D721Med (cell line): Measurements from ENCODE around the gene ZBTB1.
A peak's percentile ranks its signal among the peaks of the same experiment; 100 is the strongest.

Experiments
- DNase-seq: peaks from one replicate; pipeline ENCODE4 v3.0.0; 2011; ENCODE audit warnings: low spot score; ENCODE audit not compliant: insufficient read length
- FAIRE-seq: peaks from 2 replicates; lab custom pipeline; 2011; peaks lifted over from hg19 to GRCh38; lab: Jason Lieb, UNC
- CTCF ChIP-seq: IDR thresholded peaks from 2 replicates; pipeline ENCODE4 v1.5.1; 2012; ENCODE audit warnings: mild to moderate bottlenecking, control low read depth; ENCODE audit not compliant: insufficient read depth; ENCODE audit errors: missing control alignments

ZBTB1 gene

GRCh38 chr14:64465191-64465822 lies 39.3 kb upstream of the ZBTB1 start, which contains the start of gene AKAP5:
TSS of gene AKAP5 (plus strand) at chr14:64465499. CDS start at chr14:64468395, 2,896 bp downstream.
- peak; percentile 6 for TF ChIP-seq CTCF
- DNase-seq (peak; percentile 52), FAIRE-seq (no peak)

GRCh38 chr14:64465831-64466554 lies 38.6 kb upstream of the ZBTB1 start:
- FAIRE-seq (peak; percentile 38), DNase-seq (no peak)
- no peak for TF ChIP-seq CTCF

GRCh38 chr14:64467101-64467500 lies 37.5 kb upstream of the ZBTB1 start:
- no peak for DNase-seq
- TF ChIP-seq CTCF = no peak
- peak; percentile 41 for FAIRE-seq

- TF ChIP-seq CTCF = no peak
- peak; percentile 88 for FAIRE-seq
- DNase-seq = no peak
These were observed 37.0 kb upstream of the ZBTB1 start for GRCh38 chr14:64467566-64467965.

GRCh38 chr14:64468451-64468850 lies 36.1 kb upstream of the ZBTB1 start:
- TF ChIP-seq CTCF = no peak
- DNase-seq (no peak), FAIRE-seq (no peak)

GRCh38 chr14:64474041-64474440 lies 30.5 kb upstream of the ZBTB1 start:
- no peak for TF ChIP-seq CTCF
- FAIRE-seq = no peak
- no peak for DNase-seq

GRCh38 chr14:64474698-64475097 lies 29.9 kb upstream of the ZBTB1 start:
- TF ChIP-seq CTCF = no peak
- FAIRE-seq = no peak
- no peak for DNase-seq
